Measurements from ENCODE around the gene RASAL1.

The RASAL1 gene

GRCh38 chr12:113049976-113050742 lies 85.4 kb downstream of the RASAL1 start:
- Histone ChIP-seq H3K4me1 (ENCODE audit: control insufficient read depth, insufficient read depth, low read length) (no peaks in the 10 kb centered on the region), H3K27ac (ENCODE audit: extremely low read depth, low read depth, low read length) (no peak overlapping the region), H3K36me3 (ENCODE audit: control insufficient read depth in 2 of 2, insufficient read depth in 1 of 2, low read length in 2 of 2) (no peaks in the 10 kb centered on the region), H3K9me3 (ENCODE audit: control insufficient read depth, insufficient read depth, low read depth, low read length) (no peaks in the 10 kb centered on the region), H3K4me3 (ENCODE audit: low read depth, low read length) (no peak overlapping the region)
- ChIA-PET POLR2A (no interaction called here), CTCF (interaction anchor here (0.6 to 3.9 kb wide), 15 partner anchors 9 to 261 kb away, joined by 3 to 41 read pairs (median 4); no protein-coding TSS in a partner anchor)
- TF ChIP-seq ZNF26 (tag by site-specific recombination; IDR thresholded peaks at IDR 0.05) (no peak), INSM2 (tag by site-specific recombination; IDR thresholded peaks at IDR 0.05) (no peak), ZNF121 (tag by site-specific recombination; IDR thresholded peaks at IDR 0.05) (0 out of 2 replicates have a peak, but pooled peaks have one; percentile 26)
